HuH-7.5 (cell line): Measurements from ENCODE around the gene RTKN2.

Source experiments
- DNase-seq: peaks from one replicate; pipeline ENCODE4 v3.0.0; 2011; ENCODE audit warnings: low spot score

The RTKN2 gene

DNA sequence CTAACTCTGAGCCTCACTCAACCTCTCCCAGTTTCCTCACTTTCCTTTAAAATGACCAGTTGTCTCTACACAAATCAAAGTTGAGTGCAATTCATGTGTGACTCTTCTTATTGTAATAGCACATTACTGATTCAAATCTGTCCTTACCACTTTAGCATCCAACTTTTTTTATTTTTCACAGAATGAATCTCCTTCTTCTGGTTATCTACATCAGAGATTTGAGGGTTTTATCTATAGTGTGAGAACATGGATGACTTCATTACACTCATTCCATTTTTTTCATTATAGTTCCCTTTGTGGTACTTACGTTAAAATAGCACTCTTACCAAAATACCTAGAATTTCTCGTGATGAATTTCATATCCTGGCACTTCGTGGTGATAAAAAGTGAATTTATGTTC, 43.3 kb downstream of the RTKN2 start:
- DNase-seq, result no peak

GRCh38 chr10:62224606-62225005, 44.0 kb downstream of the RTKN2 start:
- DNase-seq, result no peak

DNA sequence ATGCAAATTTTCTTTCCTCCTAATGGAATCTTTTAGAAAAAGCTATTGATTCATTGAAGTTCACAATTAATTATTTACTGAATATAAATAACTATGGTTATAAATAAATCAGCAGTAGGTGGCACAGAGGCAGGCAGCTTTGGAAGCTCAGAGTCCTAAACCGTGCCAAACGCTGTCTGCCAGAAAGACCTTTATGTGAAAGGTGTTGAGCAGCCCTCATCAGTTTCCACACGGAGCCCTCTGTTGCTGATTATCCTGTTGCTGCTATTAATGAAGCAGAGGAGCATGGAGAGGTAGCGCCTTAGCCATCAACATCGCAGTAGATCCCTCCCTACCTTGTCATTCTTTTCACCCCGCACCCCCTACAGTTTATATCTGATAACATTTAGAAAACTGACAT, 51.0 kb downstream of the RTKN2 start:
- DNase-seq, result no peak

DNA sequence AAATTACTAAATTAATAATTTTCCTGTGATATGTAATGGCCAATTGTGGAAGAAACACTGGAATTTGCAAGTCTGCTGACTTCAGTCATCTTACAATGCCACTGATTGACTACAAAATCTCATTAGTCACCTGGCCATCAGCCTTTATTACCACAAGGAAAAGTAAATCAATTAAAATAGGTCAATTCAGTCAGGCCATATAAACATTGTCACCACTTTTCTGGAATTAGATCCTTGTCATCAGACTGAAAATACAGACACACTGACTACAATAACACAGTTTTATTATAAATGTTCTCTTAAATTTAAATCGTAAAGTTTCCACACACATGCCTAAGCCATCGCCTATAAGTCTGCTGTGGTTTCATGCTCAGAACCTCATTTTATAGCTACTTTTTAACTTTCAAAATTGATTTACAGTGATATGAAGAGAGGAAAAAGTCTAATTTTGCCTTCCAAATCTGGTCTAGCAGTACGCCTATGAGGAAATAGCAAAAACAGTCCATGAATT, 54.2 kb downstream of the RTKN2 start:
- DNase-seq, result no peak

- DNase-seq, result no peak
Observed at GRCh38 chr10:62205750-62206399, 62.8 kb downstream of the RTKN2 start.

- no peak for DNase-seq
Observed at GRCh38 chr10:62199584-62199983, 69.1 kb downstream of the RTKN2 start.

DNA sequence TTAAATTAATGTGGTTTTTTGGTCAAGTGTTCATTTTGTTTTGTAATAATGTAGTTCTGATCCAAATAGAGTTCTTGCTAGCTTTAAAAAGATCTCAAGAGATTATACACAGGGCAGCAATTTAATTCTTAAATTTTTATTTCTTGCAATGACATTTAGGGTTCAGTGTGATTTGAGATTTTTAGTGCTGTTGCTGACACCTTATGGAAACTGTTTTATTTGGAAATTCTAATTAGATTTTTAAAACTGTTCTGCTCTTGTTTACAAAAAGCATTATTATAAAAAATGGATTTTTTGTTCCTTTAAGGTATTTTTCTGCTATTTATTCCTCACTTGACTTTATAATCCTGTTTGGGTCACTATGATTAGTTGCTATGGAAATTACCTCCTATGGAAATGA, 72.1 kb downstream of the RTKN2 start:
- DNase-seq, result no peak

DNA sequence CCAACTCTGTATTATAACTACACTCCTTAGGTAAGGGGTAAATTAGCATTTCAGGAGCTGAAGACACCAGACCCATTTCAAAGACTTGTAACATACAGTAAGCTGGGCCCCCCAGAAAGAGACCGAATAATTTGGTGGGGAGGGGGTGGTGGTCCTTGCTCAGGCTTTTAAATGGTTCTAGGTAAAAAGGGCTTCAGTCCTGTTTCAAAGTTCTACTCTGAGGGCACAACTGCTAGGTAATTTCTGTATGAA, 73.0 kb downstream of the RTKN2 start:
- no peak for DNase-seq

- no peak for DNase-seq
Observed at GRCh38 chr10:62194924-62195674, 73.5 kb downstream of the RTKN2 start.

DNA sequence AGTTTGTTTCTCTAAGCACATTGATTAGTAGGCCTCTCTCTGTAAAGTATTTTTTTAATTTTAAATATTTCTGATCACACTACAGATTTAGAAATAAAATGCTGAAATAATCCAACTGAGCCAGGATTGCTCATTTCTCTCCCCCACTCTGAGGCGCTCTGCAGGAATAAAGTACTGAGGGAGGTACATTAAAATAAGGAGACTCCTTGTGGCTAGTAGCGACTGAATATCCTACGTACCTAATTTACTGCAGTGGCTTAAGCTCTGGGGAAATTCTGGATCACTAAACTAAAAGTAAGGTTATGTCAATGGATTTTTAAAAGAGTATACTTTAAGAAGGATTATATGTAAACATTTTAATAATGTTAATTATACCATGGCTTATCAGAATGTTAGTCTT, 75.2 kb downstream of the RTKN2 start:
- no peak for DNase-seq

GRCh38 chr10:62189131-62189530, 79.5 kb downstream of the RTKN2 start:
- no peak for DNase-seq

DNA sequence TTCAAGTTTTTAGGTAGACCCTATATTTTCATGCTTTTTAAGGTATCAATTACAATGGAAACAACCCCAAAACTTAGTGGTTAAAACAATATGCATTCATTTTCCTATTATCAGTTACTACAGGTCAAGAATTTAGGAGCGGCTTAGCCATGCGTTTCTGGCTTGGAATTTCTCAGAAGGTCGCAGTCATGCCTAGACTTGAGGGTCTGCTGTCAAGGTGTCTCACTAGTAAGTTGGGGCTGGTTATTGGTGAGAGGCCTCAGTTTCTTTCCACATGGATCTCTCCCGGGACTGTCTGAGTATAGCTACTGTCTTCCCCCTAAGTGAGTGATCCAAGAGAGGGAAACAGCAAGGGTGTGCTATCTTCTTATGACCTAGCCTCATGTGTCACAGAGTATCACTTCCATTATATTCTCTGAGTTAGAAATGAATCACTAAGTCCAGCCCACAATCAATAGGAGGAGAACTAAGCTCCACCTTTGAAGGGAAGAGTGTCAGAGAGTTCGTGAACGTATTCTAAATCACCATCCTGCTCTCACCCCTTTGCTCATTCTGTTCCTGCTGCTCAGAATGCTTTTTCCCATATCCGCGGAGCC, 80.5 kb downstream of the RTKN2 start:
- DNase-seq, result no peak

- DNase-seq, result no peak
Observed at GRCh38 chr10:62186999-62187675, 81.5 kb downstream of the RTKN2 start.

DNA sequence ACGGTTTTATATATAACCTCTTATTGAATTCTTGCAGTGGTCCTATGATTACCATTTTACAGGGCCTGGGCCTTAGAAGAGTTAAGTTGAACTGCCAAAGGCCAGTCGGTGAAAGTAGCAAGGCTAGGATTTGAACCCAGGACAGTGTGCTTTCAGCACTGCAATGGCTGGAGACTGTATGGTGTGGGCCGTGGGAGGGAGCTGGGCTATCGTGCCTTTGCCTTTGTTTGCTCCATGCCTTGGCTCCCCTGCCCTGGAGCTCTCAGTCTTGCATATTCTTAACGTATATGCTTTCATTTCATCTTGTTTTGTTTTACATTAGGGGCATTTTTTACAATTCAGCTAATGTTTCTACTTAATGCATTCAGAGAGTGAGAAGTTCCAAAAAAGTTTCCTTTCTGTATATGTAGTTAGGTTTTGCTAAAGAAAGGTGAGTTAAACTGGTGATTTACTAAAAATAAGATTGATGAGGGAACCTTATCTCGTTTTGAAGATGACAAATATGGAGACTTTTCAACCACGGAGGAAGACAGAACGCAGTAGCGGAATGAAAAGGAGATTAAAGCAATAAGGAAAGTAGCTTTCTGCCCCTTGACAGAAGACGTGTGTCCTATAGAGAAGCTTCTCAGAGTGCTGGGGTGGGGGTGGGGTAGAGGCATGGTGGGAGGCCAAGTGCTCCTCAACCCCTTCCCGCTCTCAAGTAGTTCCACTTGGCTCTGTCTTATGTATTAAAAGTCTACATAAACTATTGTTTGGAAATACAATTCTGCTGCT, 82.5 kb downstream of the RTKN2 start:
- no peak for DNase-seq

DNA sequence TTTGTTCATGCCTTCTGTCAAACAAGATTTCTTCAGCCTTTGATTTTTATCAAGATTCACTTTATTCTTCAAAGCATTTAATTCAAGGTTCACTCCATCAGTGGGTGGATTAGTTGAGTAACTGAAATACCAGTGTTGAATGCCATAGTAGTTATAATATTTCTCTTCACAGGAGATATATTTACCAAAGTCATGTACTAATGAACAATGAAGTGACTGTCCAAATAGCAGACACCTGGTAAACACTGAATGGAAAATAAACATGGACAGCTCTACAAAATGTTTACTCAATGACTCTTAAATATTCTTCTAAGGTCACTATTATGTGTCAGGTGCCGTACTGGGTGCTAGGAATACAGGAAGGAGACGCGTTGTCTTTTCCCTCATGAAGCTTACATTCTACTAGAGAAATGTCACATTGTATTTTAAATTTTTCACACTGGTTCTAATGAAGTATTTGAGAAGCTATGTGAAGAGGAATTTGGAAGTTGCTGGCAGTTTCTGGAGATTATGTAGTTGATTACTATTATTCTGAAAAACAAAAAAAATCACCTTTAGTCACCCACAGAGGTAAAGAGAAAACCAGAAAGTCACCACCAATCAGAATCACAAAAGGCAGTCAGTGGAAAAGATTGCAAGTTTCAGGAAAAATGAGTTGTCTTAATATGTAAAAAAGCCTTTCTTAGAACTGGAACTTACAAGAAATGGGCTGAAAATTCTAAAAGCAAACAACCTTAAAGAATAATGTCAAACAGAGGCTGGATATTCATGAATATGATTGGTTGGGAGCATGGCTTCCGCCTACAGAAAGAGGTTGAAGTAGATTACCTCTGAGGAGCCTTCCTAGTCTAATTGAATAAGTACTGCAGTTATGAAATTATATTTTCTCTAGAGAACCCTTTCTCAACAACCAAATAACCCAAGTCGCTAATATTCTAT, 84.5 kb downstream of the RTKN2 start:
- DNase-seq, result peak; percentile 9

GRCh38 chr10:62183442-62183841, 85.2 kb downstream of the RTKN2 start:
- no peak for DNase-seq

DNA sequence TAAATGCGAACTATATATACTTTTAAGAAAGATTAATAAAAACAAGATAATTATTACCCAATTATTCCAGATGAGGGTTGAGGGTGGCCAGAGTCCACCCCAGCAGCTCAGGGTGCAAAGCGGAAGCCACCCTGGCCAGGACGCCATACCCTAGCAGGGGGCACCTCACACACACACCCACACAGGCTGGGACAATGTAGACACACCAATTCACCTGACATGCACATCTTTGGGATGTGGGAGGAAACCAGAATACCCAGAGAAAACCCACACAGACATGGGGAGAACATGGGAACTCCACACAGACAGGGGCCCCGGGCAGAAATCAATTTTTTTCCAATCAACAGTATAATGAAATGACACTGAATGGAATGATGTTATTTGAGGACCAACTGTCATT, 86.0 kb downstream of the RTKN2 start:
- DNase-seq, result no peak

DNA sequence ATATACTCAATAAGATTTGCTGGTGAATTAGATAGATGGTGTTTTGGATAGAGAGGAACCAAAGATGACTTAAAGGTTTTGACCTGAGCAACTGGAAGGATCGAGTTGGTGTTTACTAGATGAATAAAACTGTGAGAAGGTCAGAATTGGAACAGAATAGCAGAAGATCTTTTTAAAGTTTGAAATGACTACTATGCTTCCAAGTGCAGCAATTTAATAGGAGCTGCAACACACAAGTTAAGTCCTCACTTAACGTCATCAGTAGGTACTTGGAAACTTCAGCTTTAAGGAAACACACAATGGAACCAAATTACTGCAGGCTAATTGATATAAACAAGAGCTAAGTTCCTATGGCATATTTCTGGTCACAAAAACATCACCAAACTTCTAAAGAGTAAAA, 86.5 kb downstream of the RTKN2 start:
- no peak for DNase-seq

GRCh38 chr10:62180677-62181076, 88.0 kb downstream of the RTKN2 start:
- DNase-seq, result no peak

- no peak for DNase-seq
Observed at GRCh38 chr10:62178568-62178967, 90.1 kb downstream of the RTKN2 start.

DNA sequence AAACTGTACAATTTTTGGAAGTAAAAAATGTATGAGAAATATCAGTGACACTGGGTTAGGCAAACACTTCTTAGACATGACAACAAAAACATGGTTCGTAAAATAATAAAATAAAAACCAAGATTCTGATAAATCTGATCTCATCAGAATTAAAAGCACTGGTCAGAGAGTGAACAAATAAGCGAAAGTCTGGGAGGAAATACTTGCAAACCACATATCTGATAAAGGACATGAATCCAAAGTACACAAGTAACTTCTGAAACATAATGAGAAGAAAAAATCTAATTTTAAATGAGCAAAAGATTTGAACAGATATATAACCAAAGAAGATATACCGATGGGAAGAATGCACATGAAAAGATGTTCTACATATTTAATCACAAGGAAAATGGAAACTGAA, 91.5 kb downstream of the RTKN2 start:
- no peak for DNase-seq
